GM21447 (cell line): ENCODE results near the gene IFITM2.

Source experiments
- ATAC-seq: cut with Tn5 transposase; IDR thresholded peaks from one replicate; pipeline ENCODE4 v1.9.1; 2021; ENCODE audit not compliant: unreplicated experiment

Gene IFITM2

DNA sequence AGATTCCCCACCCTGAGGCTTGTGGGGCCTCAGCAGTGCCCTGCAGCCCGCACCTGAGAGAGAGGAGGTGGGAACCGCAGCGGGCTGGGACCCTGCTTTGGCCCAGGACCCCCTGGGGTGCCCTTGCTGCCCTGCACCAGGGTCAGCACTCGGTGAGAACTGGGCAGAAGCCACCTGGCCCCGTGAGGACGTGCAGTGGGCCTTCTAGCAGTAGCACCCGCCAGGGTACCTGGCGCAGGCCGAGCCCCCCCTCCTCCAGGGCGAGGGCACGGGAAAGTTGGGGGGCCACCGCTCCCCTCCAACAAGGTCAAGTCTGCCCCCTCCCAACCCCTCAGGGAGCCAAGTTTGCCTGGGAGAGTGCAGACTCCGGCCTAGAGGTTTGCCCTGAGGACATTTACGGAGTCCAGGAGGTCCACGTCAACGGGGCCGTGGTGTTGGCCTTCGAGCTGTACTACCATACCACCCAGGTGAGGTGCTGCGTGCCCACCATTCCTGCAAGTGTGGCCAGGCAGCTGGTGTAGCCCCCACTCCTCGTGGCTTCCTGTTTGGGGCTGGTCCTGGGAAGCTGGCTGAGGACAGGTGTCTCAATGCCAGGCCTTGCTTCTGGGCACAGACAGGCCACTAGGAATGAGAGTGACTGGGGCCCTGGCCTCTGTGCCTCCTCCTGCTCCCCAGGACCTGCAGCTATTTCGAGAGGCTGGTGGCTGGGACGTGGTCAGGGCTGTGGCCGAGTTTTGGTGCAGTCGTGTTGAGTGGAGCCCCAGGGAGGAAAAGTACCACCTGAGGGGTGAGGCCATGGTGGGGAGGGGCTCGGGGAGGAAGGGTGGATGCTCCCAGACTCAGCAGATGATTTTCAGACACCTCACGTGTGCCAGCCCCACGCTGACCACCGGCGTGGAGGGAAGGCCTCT, 15.2 kb upstream of the IFITM2 start:
- no peak for ATAC-seq

DNA sequence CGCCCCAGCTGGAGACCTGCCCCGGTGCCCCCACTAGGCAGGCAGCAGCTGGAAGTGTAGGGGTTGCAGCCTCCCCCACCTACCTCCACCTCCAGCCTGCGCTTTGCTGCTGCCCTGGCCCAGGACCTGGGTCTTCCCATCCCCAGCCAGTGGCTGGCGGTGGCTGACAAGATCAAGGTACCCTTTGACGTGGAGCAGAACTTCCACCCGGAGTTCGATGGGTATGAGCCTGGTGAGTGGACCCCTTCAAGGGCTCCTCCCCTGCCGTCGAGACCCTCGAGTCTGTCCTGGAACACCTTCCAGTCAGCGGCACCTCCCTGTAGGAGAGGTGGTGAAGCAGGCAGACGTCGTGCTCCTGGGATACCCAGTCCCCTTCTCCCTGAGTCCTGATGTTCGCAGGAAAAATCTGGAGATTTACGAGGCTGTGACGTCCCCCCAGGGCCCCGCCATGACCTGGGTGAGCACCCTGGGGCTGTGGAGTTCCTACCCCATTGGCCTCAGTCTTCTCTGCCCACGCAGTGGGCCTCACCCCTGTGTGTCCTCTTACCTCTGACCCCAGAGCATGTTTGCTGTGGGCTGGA, 14.3 kb upstream of the IFITM2 start:
- no peak for ATAC-seq

DNA sequence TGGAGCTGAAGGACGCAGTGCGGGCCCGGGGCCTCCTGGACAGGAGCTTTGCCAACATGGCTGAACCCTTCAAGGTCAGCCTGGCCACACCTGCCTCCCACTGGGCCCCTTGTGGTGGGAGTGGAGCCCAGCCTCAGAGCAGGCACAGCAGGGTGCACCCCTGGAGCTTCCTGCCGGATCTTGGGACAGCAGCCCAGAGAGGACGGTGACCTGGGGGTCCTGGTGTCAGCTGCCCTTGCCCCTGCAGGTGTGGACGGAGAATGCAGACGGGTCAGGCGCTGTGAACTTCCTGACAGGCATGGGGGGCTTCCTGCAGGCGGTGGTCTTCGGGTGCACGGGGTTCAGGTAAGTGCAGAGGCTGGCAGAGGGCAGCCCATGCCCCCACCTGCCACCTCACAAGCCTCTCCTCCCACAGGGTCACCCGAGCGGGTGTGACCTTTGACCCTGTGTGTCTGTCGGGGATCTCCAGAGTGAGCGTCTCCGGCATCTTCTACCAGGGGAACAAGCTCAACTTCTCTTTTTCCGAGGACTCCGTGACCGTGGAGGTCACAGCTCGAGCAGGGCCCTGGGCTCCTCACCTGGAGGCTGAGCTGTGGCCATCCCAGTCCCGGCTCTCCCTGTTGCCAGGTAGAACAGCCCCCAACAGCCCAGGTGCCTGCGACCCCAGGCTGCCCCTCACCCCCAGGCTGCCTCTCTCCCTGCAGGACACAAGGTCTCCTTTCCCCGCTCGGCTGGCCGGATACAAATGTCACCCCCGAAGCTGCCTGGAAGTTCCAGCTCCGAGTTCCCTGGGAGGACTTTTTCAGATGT, 13.6 kb upstream of the IFITM2 start:
- no peak for ATAC-seq

DNA sequence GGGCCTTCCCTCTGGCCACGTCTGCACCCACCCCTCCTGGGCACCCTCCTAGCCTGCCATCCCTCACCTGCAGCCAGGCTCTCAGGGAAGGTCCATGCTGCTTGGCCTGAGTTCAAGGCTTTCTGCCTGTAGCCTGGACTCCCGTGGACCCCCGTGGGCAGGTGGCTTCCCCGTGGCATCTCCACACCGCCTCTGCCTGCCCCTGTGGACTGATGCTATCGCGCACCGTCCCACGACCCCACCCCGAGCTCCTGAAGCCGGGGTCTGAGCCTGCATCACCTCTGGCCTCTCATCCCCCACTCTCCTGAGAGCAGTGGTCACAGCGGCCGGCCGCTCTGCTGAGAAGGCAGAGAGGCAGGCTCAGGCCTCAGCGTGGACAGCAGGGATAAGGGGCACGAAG, 12.8 kb upstream of the IFITM2 start:
- ATAC-seq = no peak

DNA sequence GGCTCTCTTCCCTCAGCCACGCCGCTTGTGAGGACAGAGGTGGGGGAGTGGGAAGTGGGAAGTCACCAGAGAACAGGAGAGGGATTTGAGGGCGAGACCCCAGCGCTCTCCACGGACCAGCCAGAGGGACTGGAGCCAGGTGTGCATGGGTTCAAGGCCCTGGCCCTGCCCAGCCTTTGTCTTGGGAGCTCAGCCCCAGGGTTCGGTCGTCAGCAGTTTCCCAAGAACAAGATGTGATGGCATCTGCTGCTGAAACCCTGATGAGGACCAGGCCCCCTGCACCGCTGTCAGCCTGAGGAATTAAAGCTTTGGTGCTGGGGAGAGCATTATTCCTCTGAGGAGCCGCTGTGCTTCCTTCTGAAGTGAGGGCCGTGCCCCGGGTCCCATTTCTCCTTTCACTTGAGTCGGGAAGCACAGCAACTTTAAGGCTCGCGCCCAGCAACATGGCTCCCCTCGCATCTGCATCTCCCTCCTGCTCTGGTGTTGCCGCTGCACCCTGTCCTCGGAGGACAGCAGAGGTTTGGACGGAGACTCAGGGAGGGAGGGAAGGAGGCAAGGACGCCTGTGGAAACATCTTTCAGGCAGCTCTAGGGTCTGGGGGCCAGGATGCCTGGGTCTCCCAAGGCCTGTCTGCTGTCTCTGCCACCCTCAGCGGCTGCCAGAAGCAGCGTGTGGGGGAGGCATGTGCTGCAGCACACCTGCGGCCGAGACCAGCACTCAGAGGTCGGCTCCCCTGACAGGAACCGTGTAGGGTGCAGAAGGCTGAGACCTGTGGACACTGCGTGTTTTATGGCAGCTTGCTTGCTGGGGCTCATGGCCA, 12.1 kb upstream of the IFITM2 start:
- ATAC-seq = no peak

DNA sequence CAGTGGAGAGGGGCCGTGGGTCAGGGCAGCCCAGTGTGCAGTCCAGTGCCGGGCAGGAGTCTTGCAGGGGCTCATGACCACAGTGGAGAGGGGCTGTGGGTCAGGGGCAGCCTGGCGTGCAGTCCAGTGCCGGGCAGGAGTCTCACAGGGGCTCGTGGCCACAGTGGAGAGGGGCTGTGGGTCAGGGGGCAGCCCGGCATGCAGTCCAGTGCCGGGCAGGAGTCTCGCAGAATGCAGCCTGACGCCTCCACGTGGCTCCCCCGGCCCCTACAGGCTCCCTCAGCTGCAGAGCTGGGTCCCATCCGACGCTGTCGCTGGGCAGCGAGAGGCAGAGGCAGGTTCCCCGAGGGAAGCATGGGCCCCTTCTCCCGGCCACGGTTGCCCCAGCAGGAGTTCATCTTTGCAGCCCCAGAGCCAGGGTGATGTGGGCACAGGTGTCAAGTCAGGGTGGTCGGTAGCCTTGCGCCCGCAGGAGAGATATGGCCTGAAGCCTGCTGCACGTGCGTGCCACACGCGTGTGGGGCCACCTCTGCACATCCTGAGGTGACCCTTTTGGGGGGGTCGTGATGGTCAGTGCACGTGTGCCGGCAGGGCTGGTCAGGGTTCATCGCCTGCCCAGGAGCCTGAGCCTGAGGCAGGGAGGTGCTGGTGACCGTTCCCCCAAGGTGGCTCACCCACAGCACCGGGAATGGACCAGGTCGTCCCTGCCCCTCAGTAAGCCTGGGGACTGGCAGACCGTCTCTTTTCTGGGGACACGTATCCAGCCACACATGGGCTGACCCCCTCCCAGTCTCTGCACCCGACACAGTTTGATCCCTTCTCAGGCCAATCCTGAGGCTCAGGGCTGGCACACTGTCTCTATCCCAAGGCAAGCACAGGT, 11.2 kb upstream of the IFITM2 start:
- no peak for ATAC-seq

DNA sequence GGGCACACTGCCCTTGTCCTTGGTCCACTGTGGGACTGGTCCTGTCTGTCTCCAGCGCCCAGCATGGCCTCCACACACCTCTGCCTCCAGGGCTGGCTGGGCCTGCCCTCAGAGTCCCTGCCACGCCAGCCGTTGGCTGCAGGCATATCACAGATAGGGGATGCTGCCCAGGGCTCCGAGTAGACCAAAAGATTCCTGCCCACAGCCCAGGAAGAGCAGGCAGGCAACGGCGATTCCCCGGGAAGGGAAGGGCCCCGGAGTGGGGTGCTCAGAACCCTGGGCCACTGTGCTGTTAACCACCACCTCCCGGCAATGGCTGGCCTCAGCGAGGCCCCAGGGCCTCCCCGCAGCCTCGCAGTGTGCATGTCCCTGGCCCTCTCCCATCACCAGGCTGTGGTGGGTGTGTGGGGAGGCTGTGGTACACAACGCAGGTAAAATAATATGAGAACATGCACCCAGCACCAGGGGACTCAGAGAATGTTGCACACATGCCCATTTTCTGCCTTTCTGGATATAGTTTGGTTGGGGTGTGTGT, 10.5 kb upstream of the IFITM2 start:
- ATAC-seq = no peak

DNA sequence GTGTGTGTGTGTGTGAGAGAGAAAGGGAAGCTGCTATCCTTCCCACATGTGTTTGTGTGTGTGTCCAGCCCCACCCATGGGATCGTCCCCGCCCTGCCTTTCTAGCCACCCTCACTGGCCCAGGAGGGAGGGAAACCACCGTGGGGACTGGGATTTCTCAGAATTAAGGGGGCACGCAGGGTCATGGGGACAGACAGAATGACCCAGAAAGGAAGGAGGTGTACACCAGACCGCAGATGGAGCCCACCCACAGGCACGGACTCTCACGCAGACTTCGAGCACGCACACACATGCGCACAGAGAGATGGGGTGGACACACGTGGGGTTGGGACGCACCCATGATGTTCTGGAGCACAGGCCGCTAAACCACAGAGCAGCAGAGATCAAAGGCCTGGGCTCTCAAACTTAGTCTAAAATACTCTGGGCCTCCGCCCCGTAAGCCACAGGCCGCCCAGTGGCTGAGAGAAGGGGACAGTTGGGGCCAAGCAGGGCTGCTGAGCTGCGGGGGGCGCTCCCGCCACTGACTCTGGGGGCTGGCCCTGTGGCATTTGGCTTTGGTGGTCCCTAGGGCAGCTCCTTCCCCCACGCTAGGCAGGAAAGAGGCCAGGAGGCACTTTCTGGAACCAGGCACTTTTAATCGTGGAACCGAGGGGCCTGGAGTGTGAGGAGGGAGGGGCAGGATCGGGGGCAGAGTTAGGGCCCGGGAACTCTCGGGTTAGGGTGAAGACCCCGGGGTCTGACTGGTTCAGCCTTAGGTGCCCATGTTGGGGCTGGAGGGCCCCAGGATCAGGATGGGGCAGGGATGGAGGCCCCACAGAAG, 9.8 kb upstream of the IFITM2 start:
- no peak for ATAC-seq

DNA sequence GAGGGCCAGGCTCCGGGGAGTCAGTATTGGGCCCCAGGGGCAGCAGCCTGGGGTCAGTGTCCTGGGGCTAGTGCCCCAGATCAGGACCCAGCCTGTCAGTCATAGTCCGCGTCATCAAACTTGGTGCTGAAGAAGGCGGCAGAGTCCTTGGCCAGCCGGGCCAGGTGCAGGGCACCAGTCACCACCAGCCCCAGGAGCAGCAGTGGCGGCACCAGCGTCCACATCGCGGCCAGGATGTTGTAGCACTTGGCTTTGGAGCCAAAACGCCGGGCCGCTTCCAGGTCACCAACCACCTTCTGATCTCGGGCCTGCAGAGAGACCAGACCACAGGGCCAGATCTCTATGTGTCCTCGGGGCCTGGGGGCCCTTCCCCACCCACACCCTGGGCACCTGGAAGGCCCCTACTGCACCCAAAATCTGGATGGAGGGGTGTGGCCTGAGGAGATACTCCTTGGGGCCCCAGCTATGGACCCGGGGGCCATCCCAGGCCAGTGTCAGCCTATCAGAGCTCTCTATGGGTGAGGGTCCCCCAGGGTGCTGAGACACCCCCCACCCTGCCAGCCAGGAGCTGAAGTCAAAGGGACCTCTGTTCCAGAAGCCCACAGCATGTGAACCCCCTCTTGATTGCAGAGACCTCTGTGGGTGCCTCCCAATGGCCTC, 9.1 kb upstream of the IFITM2 start:
- ATAC-seq = no peak

DNA sequence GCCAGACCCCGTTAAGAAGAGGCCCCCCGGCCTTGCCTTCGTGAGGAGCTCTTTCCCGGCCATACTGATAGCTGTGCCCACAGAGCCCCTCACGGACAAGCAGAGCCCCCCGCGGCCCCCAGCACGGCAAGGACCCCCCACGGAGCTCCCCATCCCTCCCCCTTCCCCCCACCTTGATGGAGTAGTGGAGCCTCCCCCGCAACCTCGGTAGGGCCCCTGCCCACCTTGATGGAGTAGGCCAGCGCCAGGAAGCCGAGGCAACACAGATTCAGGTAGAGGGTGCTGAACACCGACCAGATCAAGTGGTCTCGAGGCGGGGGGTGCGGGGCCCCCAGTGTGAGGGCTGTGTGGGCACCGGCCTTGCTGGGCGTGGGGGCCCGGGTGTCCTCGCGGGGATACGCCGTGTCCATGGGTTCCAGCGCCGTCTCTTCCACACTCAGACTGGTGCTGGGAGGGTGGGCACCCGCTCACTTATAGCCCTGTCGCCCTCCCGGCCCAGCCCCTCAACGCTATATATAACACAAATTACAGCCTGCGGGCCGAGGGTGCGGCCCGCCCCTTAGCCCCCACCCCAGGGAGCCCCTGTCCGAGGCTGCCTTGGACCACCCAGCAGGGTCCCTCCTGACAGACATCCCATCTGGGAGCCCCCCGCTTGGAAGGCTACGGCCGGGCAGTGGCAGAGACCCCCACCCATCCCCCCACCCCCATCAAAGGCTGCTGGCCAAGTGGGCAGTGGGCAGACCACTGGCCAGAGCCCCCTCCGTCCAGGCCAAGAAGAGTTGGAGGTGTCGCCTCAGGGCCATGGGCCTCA, 8.3 kb upstream of the IFITM2 start, which contains the start of gene IFITM5:
IFITM5 (minus strand) TSS at position 446 of the 811 bp plus-strand sequence; CDS start at position 410, 36 bp downstream.
- ATAC-seq = no peak

DNA sequence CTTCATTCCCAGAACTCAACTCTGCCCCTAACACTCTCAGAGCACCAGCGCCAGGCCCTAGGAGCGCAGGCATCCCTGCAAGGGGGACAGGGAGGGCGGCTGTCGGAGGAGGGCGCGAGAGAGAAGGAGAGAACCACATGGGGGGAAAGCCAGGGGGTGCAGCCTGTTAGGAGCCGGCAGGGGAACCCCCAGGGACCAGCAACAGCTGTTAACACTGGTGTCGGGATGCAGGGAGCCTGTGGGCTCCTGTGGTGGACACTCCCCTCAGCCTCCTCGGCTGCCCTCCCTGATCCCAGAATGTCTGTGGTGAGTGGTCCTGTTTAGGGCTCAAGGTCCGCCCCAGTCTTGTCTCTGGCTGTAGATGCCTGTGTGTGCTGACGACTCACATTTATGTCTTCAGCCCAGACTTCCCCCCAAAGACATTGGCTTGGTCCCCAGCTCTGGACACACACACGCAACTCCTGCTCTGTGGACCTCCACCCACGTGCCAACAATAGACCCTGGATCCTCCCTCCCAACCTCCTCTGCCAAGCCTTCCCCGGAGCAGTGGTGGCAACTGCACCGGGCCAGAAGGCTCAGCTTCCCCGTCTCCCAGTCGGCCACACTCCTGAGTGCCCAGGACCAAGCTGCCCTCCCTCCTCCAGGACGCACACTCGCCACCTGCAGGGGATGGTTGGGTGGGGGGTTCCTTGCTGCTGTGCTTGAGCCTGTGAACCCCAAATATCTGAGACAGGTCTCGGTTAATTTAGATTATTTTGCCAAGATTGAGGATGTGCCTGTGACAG, 7.5 kb upstream of the IFITM2 start:
- no peak for ATAC-seq

DNA sequence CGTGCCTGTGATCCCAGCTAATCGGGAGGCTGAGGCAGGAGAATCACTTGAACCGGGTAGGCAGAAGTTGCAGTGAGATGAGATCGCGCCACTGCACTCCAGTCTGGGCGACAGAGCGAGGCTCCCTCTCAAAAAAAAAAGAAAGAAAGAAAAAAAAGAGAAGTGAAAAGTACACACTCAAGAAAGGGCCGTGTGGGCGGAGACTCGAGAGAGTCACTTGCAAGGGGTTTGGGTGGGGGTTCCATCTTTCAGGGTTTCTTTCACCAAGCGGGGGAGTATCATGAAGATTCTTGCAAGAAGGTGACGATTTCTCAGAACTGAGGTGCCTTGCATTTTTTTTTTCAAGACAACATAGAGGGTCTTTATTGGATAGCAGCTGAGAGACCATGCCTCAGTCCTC, 4.3 kb upstream of the IFITM2 start:
- no peak for ATAC-seq

DNA sequence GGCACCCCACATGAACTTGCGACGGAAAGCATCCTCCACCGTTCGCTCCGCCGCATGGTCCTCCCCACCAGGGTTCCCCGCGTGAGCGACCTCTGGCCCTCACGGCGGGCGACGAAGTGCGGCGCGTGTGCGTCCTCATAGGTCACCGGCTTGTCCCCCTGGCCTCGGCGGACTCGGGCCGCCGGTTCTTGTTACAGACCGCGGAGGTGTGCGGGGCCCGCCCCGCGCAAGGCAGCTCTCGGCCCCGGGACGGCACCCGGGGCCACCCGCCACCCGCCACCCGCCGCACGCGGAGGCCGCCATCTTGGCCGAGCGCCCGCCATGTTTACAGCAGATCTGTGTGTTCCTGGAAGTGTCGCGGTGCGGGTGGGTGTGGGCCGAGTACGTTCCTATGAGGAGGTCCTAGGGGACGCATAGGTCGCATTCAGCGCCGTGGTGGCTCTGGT, 3.5 kb upstream of the IFITM2 start:
- no peak for ATAC-seq

DNA sequence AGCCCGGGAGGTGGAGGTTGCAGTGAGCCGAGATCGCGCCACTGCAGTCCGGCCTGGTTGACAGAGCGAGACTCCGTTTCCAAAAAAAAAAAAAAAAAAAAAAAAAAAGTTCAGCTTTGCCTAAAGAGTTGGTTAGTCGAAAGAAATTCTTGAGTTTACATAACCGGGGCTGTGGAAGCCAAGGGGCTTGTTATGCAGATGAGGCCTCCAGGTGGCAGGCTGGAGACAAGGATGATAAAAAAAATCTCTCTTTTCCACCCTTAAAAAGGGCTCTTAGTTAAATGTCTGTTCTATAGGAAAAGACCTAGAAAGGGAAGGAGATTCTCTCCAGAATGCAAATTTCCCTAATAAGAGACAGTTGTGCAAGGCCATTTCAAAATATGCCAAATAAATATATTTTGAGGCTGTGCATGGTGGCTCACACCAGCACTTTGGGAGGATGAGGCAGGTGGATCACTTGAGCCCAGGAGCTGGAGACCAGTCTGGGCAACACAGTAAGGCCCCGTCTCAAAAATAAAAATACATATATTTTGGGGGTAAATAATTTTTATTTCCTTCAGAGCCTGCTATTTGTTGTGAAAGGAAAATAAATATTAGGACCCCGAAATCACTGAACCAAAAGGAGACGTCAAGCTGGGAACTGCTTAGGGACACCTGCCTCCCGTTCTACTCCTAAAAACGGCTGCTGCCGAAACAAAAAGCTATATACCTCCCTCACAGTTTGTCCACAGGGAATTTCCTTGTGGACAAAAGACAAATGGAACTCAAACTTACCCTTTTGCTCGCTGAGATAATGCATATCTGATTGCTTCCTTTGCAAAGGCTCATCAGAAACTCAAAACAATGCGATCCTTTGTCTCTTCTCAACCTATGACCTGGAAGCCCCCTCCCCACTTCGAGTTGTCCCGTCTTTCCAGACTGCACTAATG, 2.4 kb upstream of the IFITM2 start:
- no peak for ATAC-seq

DNA sequence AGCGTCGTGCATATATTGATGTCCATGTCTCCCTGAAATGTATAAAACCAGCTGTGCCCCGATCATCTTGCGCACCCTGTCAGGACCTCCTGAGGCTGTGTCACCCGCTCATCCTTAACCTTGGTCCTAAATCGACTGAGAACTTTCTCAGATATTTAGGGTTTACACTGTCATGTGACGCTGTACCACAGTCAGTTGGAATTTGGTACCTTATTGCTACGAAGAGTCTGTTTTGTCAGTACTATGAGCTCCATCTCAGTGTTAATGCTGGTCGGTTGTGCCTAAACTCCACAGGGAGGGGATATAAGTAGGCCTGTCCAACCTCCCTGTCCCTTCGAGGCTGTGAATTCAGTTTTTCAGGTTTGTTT, 1.8 kb upstream of the IFITM2 start:
- no peak for ATAC-seq
